HepG2 (cell line): ENCODE measurements around the gene SMIM10L2A. TPM values are rescaled to one million over a fixed set of nuclear protein-coding genes. Genes with fewer than 3 reads are reported as not detected.

Experiments
- ATAC-seq: fragments of 200-7000 bp; cut with Tn5 transposase; 3 replicates; pipeline ENCODE4 v1.9.1; 2020; ENCODE audit warnings: mild to moderate bottlenecking, moderate library complexity
- BruUV-seq: library from RNA; stranded (reverse); fragments of 400-500 nt; replicated peaks from 2 replicates; lab custom pipeline; 2021; lab: Mats Ljungman, UMichigan
- CTCF ChIA-PET: fragments of 300-600 bp; formaldehyde crosslinking; extraction: SDS; loops from one replicate; lab custom pipeline; 2021; ENCODE audit warnings: low total read pairs, inconsistent platforms, low intra/inter-chr PET ratio; lab: Yijun Ruan, JAX
- POLR2A ChIA-PET: fragments of 350-600 bp; sonication (Branson Sonifier 250); formaldehyde crosslinking; loops from one replicate; lab custom pipeline; 2020; ENCODE audit warnings: antibody characterized with exemption, inconsistent platforms; lab: Yijun Ruan, JAX
- DNase-seq: peaks from one replicate; pipeline ENCODE4 v3.0.0-alpha.2; 2015; ENCODE audit warnings: low spot score
- FAIRE-seq: peaks from 3 replicates; lab custom pipeline; 2011; peaks lifted over from hg19 to GRCh38; lab: Jason Lieb, UNC
- H2AFZ ChIP-seq: one replicate; pipeline ENCODE4 v1.6.1; 2011; ENCODE audit warnings: low read length, inconsistent platforms
- H3K27ac ChIP-seq: fragments of 300-600 bp; 3 replicates; pipeline ENCODE4 v1.8.0; 2011; ENCODE audit warnings: mixed run types, mild to moderate bottlenecking, mixed read lengths, low read length, inconsistent platforms; ENCODE audit not compliant: insufficient read depth; ENCODE audit errors: extremely low read length
- H3K27me3 ChIP-seq, 2 experiments: fragments of 200-600 bp in 1 of 2; 2 replicates in 1 of 2; 3 replicates in 1 of 2; pipeline versions ENCODE4 v1.6.0 to v1.8.0; 2011; ENCODE audit warnings: low read length in 2 of 2, mild to moderate bottlenecking in 2 of 2, moderate library complexity in 2 of 2, inconsistent platforms in 1 of 2; ENCODE audit not compliant: insufficient read depth in 2 of 2, control insufficient read depth in 1 of 2
- H3K36me3 ChIP-seq, 2 experiments: fragments of 200-600 bp in 1 of 2; replicated peaks in 1 of 2; 2 replicates in 1 of 2; 3 replicates in 1 of 2; pipeline versions ENCODE4 v1.5.1 to v1.8.0; 2011; ENCODE audit warnings: low read length in 2 of 2, inconsistent platforms in 1 of 2; ENCODE audit not compliant: insufficient read depth in 2 of 2, control insufficient read depth in 1 of 2
- H3K4me1 ChIP-seq: 2 replicates; pipeline ENCODE4 v1.5.1; 2012; ENCODE audit warnings: low read length, inconsistent platforms; ENCODE audit not compliant: insufficient read depth
- H3K4me2 ChIP-seq: 2 replicates; pipeline ENCODE4 v1.6.0; 2011; ENCODE audit warnings: low read depth, low read length, inconsistent platforms
- H3K4me3 ChIP-seq, 3 experiments: fragments of 200-600 bp in 1 of 3; sonication (generic), shearing (Covaris generic) in 1 of 3; replicated peaks in 1 of 3; 2 replicates each; pipeline ENCODE4 v1.5.1; 2011 to 2016; ENCODE audit warnings: low read length in 3 of 3, inconsistent platforms in 2 of 3, low read depth in 2 of 3, mild to moderate bottlenecking in 2 of 3, control low read depth in 1 of 3, mixed read lengths in 1 of 3; ENCODE audit not compliant: insufficient read depth in 1 of 3
- H3K79me2 ChIP-seq: one replicate; pipeline ENCODE4 v1.6.1; 2011; ENCODE audit warnings: low read length, inconsistent platforms; ENCODE audit not compliant: insufficient read depth
- H3K9ac ChIP-seq: 2 replicates; pipeline ENCODE4 v1.6.0; 2011; ENCODE audit warnings: mild to moderate bottlenecking, low read depth, low read length, inconsistent platforms; ENCODE audit not compliant: insufficient read depth
- H3K9me3 ChIP-seq: 2 replicates; pipeline ENCODE4 v1.5.1; 2012; ENCODE audit warnings: mild to moderate bottlenecking, low read length
- H4K20me1 ChIP-seq: 2 replicates; pipeline ENCODE4 v1.6.0; 2011; ENCODE audit warnings: inconsistent platforms, mild to moderate bottlenecking, low read length, moderate library complexity; ENCODE audit not compliant: insufficient read depth
- E2F5 ChIP-seq: sonication (generic); formaldehyde crosslinking; conservative IDR thresholded peaks from 2 replicates; pipeline ENCODE4 v1.4.0; 2020; ENCODE audit warnings: missing genetic modification reagents
- ERF ChIP-seq: IDR thresholded peaks from 2 replicates; pipeline ENCODE4 v1.6.1; 2018; ENCODE audit warnings: missing biosample characterization, missing genetic modification reagents
- WGBS: methylation state at CpG from one replicate; pipeline ENCODE4 v1.1.6; 2017; ENCODE audit warnings: low lambda C conversion rate; 5-methylcytosine and 5-hydroxymethylcytosine counted together
- in situ Hi-C: cut with HindIII; loops from 2 replicates; pipeline ENCODE4 v1.10.0; 2017; ENCODE audit warnings: low pct_unique_long_range_greater_than_20kb; ENCODE audit not compliant: extremely low pct_ligation_motif_present
- intact Hi-C: fragments of 100-400 bp; cut with micrococcal nuclease; formaldehyde crosslinking; loops from one replicate; pipeline ENCODE4 v1.10.0; 2022; ENCODE audit not compliant: unreplicated experiment
- polyA plus RNA-seq, 8 experiments: library from polyadenylated mRNA; depleted of rRNA in 3 of 8; stranded (reverse) in 7 of 8; unstranded in 1 of 8; fragments of >200 nt; fragmentation: Illumina TruSeq in 4 of 8; extraction: Trizol in 4 of 8; gene quantifications; 2 replicates each; pipeline versions ENCODE4 v1.2.1 to v1.2.3, GENCODE V29; 2011 to 2016; ENCODE audit warnings: low read depth in 4 of 8, missing spikeins in 1 of 8, mixed read lengths in 1 of 8; ENCODE audit not compliant: insufficient read depth in 1 of 8
- total RNA-seq, 5 experiments: library from RNA; depleted of rRNA; stranded (reverse); fragments of >200 nt; fragmentation: Illumina TruSeq; extraction: Trizol; gene quantifications; 2 replicates each; pipeline ENCODE4 v1.2.3, GENCODE V29; 2016; ENCODE audit warnings: low read depth in 1 of 5
- TF ChIP-seq, protein P1 (sequence below): sonication (generic); formaldehyde crosslinking; IDR thresholded peaks from 2 replicates; pipeline ENCODE4 v1.5.0; 2020; ENCODE audit warnings: mild to moderate bottlenecking, missing genetic modification reagents

Gene SMIM10L2A
- total and polyA plus RNA-seq, 2 of the 13 experiments (the other 11 are each of a cell fraction or from before 2014, with no cell fraction given): not detected

DNA sequence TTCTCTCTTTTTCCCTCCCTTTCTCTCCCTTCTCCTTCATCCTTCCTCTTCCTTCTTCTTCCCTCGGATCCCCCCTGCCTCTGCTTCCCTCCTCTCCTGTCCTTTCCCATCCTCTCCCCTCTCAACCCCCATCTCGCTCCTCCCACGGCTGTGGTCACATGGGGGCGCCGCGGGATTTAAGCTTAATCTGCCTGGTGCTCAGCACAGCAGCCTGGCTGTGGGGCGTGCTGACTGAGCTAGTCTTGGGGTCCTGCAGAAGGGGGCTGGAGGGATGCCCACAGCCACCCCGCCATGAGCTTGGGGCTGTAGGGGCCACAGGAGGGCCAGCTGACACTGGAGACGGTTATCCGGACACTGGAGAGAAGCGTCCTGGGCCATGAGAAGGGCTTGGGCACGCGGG lies 10.7 kb downstream of the SMIM10L2A start (continued):
- TF ChIP-seq ERF: no peak
- TF ChIP-seq, protein P1, sequence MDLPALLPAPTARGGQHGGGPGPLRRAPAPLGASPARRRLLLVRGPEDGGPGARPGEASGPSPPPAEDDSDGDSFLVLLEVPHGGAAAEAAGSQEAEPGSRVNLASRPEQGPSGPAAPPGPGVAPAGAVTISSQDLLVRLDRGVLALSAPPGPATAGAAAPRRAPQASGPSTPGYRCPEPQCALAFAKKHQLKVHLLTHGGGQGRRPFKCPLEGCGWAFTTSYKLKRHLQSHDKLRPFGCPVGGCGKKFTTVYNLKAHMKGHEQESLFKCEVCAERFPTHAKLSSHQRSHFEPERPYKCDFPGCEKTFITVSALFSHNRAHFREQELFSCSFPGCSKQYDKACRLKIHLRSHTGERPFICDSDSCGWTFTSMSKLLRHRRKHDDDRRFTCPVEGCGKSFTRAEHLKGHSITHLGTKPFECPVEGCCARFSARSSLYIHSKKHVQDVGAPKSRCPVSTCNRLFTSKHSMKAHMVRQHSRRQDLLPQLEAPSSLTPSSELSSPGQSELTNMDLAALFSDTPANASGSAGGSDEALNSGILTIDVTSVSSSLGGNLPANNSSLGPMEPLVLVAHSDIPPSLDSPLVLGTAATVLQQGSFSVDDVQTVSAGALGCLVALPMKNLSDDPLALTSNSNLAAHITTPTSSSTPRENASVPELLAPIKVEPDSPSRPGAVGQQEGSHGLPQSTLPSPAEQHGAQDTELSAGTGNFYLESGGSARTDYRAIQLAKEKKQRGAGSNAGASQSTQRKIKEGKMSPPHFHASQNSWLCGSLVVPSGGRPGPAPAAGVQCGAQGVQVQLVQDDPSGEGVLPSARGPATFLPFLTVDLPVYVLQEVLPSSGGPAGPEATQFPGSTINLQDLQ (CRISPR knock-in tag): no peak

DNA sequence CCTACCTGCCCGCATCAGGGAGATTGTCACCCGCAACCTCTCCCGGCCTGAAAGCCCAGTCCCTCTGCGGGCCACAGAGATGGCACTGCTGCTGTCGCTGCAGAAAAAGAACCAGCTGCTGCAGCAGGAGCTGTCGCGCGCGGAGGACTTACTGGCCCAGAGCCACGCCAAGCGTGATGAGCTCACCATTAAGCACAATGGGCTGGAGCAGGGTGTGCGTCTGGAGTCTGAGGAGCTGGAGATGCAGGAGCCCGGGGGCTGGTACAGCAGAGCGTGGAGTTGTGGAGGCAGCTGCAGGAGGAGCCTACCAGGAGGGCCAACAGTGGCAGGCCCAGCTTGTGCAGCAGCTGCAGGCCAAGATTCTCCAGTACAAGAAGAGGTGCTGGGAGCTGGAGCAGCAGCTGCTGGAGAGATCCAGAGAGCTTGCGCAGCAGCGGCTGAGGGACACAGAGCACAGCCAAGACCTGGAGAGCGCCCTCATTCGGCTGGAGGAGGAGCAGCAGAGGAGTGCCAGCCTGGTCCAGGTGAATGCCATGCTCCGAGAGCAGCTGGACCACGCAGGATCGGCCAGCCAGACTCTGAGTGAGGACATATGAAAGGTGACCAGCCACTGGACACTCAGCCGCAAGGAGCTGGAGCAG lies 11.3 kb downstream of the SMIM10L2A start:
- no peak for FAIRE-seq
- no peak overlapping the region for H3K9ac ChIP-seq

More for the DNA sequence above, 11.3 kb downstream of the SMIM10L2A start:
- no peak for TF ChIP-seq E2F5 (CRISPR knock-in tag)
- H3K9me3 ChIP-seq: no peaks in the 10 kb centered on the region
- no peak overlapping the region for H2AFZ ChIP-seq
- H3K27ac ChIP-seq: no peak overlapping the region
- 100% methylated on average over 1 of the region's 22 CpGs for WGBS
- no peaks in the 10 kb centered on the region for H3K36me3 ChIP-seq
- DNase-seq: no peak
- H3K27me3 ChIP-seq: no peaks in the 10 kb centered on the region
- no peak for ATAC-seq
- no peak overlapping the region for H3K4me3 ChIP-seq
- in situ Hi-C loops: no loop called here
- H3K4me1 ChIP-seq: no peaks in the 10 kb centered on the region
- CTCF ChIA-PET: no interaction called here
- H3K79me2 ChIP-seq: no peaks in the 10 kb centered on the region
- H3K4me2 ChIP-seq: no peak overlapping the region
- BruUV-seq: no TSS peak
- no peaks in the 10 kb centered on the region for H4K20me1 ChIP-seq
- intact Hi-C loops: no loop called here
- POLR2A ChIA-PET: no interaction called here
